Activated naive CD4-positive, alpha-beta T cell treated with anti-CD3 and anti-CD28 coated beads, Interleukin-2, amount 50 U/mL, for 24 hours (primary cell): Measurements from ENCODE around the gene PTPRG.
A peak's percentile ranks its signal among the peaks of the same experiment; 100 is the strongest.

Source experiments
- H3K27ac Mint-ChIP-seq: one replicate; pipeline ENCODE4 v1.8.0; 2021; ENCODE audit warnings: mild to moderate bottlenecking, mixed read lengths
- H3K27me3 Mint-ChIP-seq: one replicate; pipeline ENCODE4 v1.8.0; 2021; ENCODE audit warnings: mixed read lengths
- H3K36me3 Mint-ChIP-seq: one replicate; pipeline ENCODE4 v1.8.0; 2021; ENCODE audit warnings: mixed read lengths
- H3K4me1 Mint-ChIP-seq: one replicate; pipeline ENCODE4 v1.8.0; 2021; ENCODE audit warnings: mixed read lengths
- H3K4me3 Mint-ChIP-seq: one replicate; pipeline ENCODE4 v1.8.0; 2021; ENCODE audit warnings: mild to moderate bottlenecking, mixed read lengths
- H3K9me3 Mint-ChIP-seq: one replicate; pipeline ENCODE4 v1.8.0; 2021; ENCODE audit warnings: mixed read lengths

Gene PTPRG

DNA sequence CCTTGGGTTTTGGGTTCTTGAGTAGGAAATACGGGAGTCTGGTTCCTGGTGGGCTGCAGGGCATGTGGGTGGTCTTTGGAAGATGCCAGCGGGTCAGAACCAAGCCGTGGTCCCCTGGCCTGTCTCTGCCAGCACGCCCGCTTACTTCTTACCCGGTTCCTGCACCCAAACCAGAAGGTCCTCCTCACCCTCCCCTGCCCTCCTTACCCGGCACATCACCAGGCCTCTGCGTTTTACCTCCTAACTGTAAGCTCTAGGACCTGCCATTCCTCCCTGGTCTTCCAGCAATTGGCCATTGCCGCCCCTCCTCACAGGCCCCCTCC is 628.0 kb downstream of the PTPRG start:
- H3K27ac Mint-ChIP-seq, result no peak overlapping the region

DNA sequence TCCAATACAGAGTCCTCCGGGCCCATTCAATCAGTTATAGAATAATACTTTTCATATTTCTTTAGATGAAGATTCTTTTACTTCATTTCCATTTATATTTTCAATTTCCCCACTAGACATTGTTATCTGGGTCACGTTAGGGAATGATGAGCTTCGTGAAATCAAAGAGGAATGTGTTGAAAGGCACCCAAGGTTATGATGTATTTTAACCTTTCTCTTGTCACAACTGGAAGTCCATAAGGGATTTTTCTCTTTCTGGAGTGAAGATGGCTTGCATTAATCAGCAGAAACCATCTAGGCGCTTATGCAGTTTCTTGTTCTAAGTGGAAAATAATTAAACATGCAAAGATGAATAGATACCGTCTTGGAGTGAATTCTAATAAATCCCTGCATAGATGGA is 631.5 kb downstream of the PTPRG start:
- Mint-ChIP-seq H3K27me3 (peaks cover 3% of the 10 kb centered on the region), H3K9me3 (no peaks in the 10 kb centered on the region), H3K36me3 (no peaks in the 10 kb centered on the region), H3K27ac (no peak overlapping the region), H3K4me3 (no peak overlapping the region), H3K4me1 (peaks cover 5% of the 10 kb centered on the region)

More for the DNA sequence above, 628.0 kb downstream of the PTPRG start:
- peaks cover 3% of the 10 kb centered on the region for H3K27me3 Mint-ChIP-seq
- H3K9me3 Mint-ChIP-seq, result no peaks in the 10 kb centered on the region
- no peaks in the 10 kb centered on the region for H3K36me3 Mint-ChIP-seq
- H3K4me1 Mint-ChIP-seq, result peaks cover 5% of the 10 kb centered on the region
- no peak overlapping the region for H3K4me3 Mint-ChIP-seq

DNA sequence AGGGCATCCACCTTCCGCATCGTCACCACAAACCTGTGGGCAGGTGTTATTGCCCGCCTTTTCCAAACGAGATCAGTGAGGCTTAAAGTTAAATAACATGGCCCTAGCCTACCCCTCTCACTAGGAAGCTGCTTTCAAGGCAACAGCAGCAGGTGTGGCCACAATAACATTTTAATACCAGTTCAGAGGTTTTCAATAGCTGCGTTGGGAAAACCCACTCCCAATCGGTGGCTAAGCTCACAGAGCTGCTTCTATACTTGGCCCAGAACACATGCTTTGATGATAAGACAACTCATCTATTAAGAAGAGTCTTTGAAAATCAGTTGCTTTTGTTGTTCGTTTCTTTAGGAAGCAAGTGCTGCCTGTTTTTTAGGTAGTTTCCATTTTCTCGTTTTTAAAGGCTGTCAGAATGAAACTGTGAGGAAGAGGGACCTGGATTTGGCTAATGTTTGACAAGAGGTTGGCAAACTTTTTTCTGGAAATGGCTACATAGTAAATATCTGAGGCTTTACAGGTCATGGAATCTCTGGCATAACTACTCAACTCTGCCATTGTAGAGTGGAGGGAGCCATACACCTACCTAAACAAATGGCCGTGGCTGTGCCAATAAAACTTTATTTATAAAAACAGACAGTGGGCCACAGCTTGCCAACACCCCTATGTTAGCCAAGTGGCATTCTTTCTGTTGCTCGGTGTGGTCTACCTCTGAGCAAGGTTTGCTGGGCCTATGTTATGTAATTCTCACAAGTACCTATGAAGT is 632.4 kb downstream of the PTPRG start:
- Mint-ChIP-seq H3K9me3 (no peaks in the 10 kb centered on the region), H3K4me3 (no peak overlapping the region), H3K4me1 (peaks cover under 1% of the 10 kb centered on the region), H3K36me3 (no peaks in the 10 kb centered on the region), H3K27me3 (peaks cover 3% of the 10 kb centered on the region), H3K27ac (no peak overlapping the region)

DNA sequence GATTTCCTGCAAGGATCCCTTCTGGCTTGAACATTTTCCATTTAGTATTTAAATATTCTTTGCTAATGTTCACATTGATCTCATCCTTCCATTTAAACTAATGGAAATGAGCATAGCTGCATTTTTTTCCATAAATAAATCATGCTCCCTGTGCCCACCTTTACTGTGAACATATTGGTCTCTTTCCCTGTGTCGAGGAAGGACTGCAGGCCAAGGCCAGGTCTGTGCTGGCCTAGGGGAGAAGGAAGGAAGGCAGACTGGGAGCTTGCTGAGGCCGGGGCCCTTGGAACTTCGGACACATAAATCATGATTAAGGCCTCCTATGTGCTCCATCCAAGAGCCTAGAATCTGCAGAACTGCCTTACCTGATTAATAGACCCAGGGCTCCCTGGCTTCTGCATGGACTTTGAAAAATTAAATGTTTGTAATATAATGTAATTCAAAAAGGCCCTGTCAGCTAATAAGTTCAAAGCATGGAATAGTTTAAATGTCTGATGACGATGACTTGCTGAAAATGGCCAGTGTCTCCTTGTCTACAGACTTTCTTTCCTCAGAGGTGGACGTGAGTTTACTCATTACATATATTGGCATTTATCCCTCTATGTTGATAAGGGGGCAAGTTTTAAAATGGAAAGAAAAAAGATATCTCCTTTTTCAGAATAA is 636.1 kb downstream of the PTPRG start:
- Mint-ChIP-seq H3K36me3 (no peaks in the 10 kb centered on the region), H3K27me3 (peaks cover 3% of the 10 kb centered on the region), H3K27ac (no peak overlapping the region), H3K4me3 (no peak overlapping the region), H3K9me3 (no peaks in the 10 kb centered on the region), H3K4me1 (no peaks in the 10 kb centered on the region)

DNA sequence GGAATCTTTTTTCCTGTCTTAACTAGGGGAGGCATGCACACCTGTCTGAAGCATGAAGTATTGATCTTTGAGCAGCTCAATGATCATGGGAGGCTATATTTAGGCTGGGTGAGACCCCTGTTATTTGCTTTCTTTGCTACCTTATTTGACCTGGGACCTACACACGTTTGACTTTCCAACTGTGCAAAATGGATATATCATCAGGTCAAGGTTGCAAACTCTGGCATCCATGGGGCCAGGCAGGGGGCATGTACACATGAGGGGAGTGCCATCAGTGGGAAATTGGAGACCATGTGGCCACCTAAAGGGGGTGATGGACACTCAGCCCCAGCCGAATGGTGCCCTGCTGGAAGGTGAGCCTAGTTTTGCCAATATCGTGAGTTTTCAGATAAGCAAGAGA is 637.8 kb downstream of the PTPRG start:
- no peaks in the 10 kb centered on the region for H3K4me1 Mint-ChIP-seq
- no peaks in the 10 kb centered on the region for H3K9me3 Mint-ChIP-seq
- no peak overlapping the region for H3K4me3 Mint-ChIP-seq
- no peaks in the 10 kb centered on the region for H3K36me3 Mint-ChIP-seq
- peaks cover 5% of the 10 kb centered on the region for H3K27me3 Mint-ChIP-seq
- H3K27ac Mint-ChIP-seq, result no peak overlapping the region

DNA sequence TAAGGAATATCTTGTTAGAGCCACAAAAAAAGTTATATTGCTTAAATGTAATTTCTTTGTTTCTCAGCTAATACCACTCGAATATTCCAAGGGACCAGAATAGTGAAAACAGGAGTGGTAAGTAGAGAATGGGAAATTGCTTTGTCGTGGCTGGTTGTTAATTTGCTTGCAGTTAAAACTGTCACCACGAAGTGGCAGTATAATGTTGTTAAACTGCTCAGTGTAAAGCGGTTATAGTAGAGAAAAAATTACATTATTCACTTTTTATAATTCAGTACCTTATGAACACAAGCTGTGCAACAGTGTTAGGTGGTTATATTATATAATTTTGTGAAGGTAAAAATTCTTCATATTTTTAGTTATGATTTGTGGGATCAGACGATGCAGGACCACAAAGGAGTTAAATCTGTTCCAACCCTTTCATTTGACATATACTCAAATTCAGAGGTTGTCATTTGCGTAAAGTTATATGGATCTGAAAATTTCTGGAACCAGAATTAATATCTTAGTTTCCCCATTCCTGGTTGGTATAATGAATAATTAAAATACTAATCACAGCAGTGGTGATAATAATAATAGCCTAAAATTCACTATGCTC is 640.2 kb downstream of the PTPRG start:
- Mint-ChIP-seq H3K4me3 (no peak overlapping the region), H3K9me3 (no peaks in the 10 kb centered on the region), H3K27ac (no peak overlapping the region), H3K4me1 (no peaks in the 10 kb centered on the region), H3K27me3 (peaks cover 5% of the 10 kb centered on the region), H3K36me3 (no peaks in the 10 kb centered on the region)

DNA sequence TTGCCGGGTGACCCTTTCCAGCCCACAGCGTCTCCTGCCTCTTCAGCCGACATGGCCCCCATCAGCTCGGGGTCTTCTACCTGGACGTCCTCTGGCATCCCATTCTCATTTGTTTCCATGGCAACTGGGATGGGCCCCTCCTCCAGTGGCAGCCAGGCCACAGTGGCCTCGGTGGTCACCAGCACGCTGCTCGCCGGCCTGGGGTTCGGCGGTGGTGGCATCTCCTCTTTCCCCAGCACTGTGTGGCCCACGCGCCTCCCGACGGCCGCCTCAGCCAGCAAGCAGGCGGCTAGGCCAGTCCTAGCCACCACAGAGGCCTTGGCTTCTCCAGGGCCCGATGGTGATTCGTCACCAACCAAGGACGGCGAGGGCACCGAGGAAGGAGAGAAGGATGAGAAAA is 641.8 kb downstream of the PTPRG start:
- peaks cover 5% of the 10 kb centered on the region for H3K27me3 Mint-ChIP-seq
- H3K4me3 Mint-ChIP-seq, result no peak overlapping the region
- no peaks in the 10 kb centered on the region for H3K36me3 Mint-ChIP-seq
- no peaks in the 10 kb centered on the region for H3K4me1 Mint-ChIP-seq
- no peaks in the 10 kb centered on the region for H3K9me3 Mint-ChIP-seq
- H3K27ac Mint-ChIP-seq, result no peak overlapping the region

DNA sequence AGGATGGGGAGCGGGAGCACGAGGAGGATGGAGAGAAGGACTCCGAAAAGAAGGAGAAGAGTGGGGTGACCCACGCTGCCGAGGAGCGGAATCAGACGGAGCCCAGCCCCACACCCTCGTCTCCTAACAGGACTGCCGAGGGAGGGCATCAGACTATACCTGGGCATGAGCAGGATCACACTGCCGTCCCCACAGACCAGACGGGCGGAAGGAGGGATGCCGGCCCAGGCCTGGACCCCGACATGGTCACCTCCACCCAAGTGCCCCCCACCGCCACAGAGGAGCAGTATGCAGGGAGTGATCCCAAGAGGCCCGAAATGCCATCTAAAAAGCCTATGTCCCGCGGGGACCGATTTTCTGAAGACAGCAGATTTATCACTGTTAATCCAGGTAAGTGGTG is 642.2 kb downstream of the PTPRG start:
- no peak overlapping the region for H3K4me3 Mint-ChIP-seq
- H3K27ac Mint-ChIP-seq, result no peak overlapping the region
- H3K27me3 Mint-ChIP-seq, result peaks cover 5% of the 10 kb centered on the region
- H3K9me3 Mint-ChIP-seq, result no peaks in the 10 kb centered on the region
- no peaks in the 10 kb centered on the region for H3K36me3 Mint-ChIP-seq
- no peaks in the 10 kb centered on the region for H3K4me1 Mint-ChIP-seq

DNA sequence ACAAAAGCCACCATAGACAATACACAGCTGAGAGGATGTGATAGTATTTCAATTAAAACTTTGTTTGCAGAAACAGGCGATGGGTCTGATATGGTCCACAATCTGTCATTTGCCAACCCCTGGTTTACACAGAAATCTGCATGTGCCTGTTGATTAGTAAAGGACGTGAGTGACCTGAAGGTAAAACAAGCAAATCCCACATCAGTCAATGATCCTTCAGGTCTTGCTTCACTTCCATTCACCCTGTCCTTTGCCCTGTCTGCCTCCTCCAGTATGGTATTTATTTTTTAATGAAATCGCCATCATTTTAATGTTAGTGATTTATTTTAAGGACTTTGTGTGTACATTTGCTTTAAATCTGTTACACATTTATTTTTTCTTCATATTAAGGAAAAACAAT is 645.8 kb downstream of the PTPRG start:
- Mint-ChIP-seq H3K36me3 (no peaks in the 10 kb centered on the region), H3K27ac (no peak overlapping the region), H3K4me3 (no peak overlapping the region), H3K9me3 (no peaks in the 10 kb centered on the region), H3K4me1 (no peaks in the 10 kb centered on the region), H3K27me3 (peaks cover 2% of the 10 kb centered on the region)

DNA sequence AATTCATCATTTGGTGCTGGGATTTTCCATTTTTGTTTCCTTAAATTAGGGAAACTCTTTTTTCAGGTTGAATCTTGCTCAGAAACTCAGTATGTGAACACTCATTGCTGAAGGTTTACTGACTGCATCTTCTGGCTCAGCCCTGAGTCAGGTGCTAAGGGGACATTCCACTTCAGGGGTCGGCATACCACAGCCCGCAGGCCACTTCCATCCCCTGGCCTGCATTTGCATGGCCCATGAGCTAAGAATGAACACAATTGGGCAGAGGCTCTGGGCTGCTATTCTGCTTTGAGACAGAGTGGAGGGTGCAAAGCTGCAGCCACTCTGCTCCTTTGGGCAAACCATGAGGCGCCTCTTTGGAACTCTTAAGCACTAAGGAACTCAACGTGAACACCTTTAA is 647.0 kb downstream of the PTPRG start:
- Mint-ChIP-seq H3K27ac (no peak overlapping the region), H3K9me3 (no peaks in the 10 kb centered on the region), H3K27me3 (no peaks in the 10 kb centered on the region), H3K4me3 (no peak overlapping the region), H3K36me3 (no peaks in the 10 kb centered on the region), H3K4me1 (no peaks in the 10 kb centered on the region)

DNA sequence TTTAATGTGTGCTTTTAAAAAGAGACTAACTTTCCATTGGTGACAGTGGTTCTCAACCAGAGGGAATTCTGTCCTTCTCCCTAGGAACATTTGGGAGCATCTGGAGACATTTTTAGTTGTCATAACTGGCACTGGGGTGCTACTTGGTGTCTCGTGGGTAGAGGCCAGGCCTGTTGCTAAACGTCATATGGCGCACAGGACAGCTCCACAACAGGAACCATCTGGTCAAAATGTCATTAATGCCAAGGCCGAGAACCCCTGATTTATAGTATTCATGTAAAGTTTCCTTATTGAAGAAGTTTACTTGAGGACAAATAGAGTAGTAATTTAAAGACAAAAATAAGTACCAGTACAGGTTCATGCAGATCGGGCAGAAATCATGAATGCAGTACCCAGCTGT is 647.7 kb downstream of the PTPRG start:
- no peaks in the 10 kb centered on the region for H3K9me3 Mint-ChIP-seq
- no peaks in the 10 kb centered on the region for H3K4me1 Mint-ChIP-seq
- H3K4me3 Mint-ChIP-seq, result no peak overlapping the region
- no peaks in the 10 kb centered on the region for H3K27me3 Mint-ChIP-seq
- no peaks in the 10 kb centered on the region for H3K36me3 Mint-ChIP-seq
- no peak overlapping the region for H3K27ac Mint-ChIP-seq

DNA sequence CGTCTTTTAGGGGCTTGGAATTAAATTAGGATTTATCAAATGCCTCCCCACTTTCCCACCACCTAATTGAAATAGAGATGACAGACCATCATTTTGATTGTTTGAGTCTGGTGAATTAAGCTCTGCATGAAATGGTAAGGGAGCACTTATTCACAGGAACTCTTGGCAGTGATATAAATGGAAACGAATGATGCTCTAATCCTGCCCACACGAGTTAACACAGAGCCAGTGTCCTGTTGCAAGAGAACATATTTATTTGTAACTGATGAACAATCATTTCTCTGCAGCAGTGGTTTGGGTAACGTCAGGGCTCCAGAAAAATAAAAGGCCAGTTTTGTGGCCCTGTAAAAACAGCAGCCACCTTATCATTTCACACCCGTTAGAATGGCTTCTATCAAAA is 648.6 kb downstream of the PTPRG start:
- Mint-ChIP-seq H3K9me3 (no peaks in the 10 kb centered on the region), H3K4me3 (no peak overlapping the region), H3K27ac (no peak overlapping the region), H3K36me3 (no peaks in the 10 kb centered on the region), H3K4me1 (no peaks in the 10 kb centered on the region), H3K27me3 (no peaks in the 10 kb centered on the region)

DNA sequence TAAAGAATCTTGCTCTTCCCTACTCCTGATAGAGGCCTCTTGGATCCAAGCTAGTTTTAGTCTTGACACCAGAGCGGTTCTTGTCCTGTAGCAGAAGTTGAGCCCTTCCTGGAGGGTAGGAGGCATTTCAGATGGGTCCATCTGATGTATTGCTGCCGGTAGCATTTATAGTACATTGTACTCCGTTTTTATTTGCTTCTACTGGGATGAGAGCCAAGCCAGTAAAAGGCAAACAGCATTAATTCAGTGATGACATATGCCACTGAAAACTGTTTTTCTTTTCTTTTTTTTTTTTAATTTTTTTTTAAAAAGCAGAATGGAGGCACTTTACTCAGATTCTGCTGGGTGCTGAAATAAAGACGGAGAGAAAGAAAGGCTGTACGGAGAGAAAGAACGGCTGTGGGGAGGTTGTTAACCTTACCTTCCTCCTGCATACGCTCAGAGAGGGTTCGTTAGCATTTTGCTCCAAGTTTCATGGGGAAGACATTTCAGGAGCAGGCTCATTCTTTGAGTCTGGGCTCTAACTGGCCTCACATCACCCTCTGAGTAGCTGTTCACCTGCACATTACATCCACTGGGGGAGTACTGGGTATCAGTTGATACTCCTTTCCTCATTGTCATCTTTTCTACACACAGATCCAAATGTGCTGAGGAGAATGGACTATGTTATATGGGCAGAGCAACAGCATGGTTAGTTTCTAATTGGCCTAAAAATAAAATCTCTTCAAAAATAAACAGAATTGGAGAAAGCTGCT is 650.5 kb downstream of the PTPRG start:
- Mint-ChIP-seq H3K9me3 (no peaks in the 10 kb centered on the region), H3K4me3 (no peak overlapping the region), H3K27me3 (no peaks in the 10 kb centered on the region), H3K27ac (no peak overlapping the region), H3K36me3 (no peaks in the 10 kb centered on the region), H3K4me1 (no peaks in the 10 kb centered on the region)

DNA sequence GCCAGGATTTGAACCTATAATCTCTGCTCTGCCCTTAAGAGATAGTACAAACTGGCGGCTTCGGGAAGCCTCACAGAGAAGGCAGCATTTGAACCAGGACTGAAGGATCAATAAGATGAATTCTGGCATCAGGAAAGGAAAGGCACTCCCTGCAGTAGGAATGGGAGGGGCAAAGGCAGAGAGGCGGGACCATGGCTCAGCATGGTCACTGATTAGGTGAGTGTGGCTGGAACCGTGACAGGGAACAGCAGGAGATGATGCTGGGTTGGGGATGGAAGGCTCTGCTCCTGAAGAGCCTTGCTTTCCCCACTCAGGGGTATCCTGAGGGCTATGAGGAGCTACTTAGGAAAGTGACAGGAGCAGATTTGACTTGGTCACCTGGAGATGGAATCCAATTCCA is 653.5 kb downstream of the PTPRG start:
- no peak overlapping the region for H3K27ac Mint-ChIP-seq

DNA sequence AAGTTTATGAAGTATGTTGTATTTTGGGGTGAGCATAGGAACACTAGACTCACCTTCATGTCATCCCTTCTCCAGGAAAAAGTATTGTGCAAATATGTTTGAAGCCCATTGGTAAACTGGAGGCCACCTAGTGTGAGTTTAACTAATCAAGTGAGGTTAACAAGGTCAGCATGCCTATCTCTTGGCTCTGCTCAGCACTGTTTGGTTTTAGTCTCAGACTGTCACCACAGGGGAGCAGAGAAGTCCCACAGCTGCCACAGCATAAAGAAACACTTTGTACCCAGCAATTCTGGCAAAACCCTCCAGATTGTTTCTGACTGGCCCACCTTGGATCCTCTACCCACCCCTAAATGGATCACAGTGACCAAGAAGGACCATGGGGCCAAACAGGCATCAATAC is 659.2 kb downstream of the PTPRG start:
- H3K9me3 Mint-ChIP-seq, result no peaks in the 10 kb centered on the region
- no peak overlapping the region for H3K27ac Mint-ChIP-seq
- H3K4me3 Mint-ChIP-seq, result no peak overlapping the region
- peaks cover 2% of the 10 kb centered on the region for H3K27me3 Mint-ChIP-seq
- H3K4me1 Mint-ChIP-seq, result no peaks in the 10 kb centered on the region
- H3K36me3 Mint-ChIP-seq, result no peaks in the 10 kb centered on the region

More for the DNA sequence above, 653.5 kb downstream of the PTPRG start:
- Mint-ChIP-seq H3K4me1 (no peaks in the 10 kb centered on the region), H3K36me3 (no peaks in the 10 kb centered on the region), H3K9me3 (no peaks in the 10 kb centered on the region), H3K4me3 (no peak overlapping the region), H3K27me3 (peaks cover 2% of the 10 kb centered on the region)

DNA sequence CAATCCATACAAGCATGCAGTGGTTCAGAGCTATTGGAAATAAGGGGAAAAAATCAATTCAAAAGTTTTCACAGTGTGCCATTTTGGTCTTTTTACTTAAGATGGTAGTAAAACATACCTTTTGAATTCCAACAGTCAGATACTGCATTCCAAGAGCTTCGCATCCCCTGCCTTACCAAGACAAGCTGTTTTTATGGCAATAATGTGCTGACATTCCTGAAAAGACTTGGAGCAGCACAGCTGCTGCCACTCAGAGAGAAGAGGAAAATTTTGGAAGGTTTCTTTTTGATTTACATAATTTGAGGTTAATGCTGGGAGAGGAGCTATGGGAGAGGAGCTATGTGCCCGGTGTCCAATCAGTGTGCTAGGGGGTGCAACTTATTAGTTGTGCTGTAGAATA is 663.7 kb downstream of the PTPRG start:
- Mint-ChIP-seq H3K4me1 (no peaks in the 10 kb centered on the region), H3K9me3 (no peaks in the 10 kb centered on the region), H3K4me3 (no peak overlapping the region), H3K27ac (peak overlapping the region; percentile 30), H3K27me3 (no peaks in the 10 kb centered on the region), H3K36me3 (no peaks in the 10 kb centered on the region)
